AG04450 (cell line): ENCODE results near the gene FTSJ1. TPM values are rescaled to one million over a fixed set of nuclear protein-coding genes. Genes with fewer than 3 reads are reported as not detected.
"Not testable (repeated sequence)": the region's sequence is repeated elsewhere in the genome, so short reads cannot be mapped to it uniquely, and the experiment has no call there.

ENCODE experiments used
- CTCF ChIA-PET: fragments of 300-600, 350-600 bp; formaldehyde crosslinking; extraction: SDS; loops from one replicate; lab custom pipeline; 2022; ENCODE audit warnings: antibody characterized with exemption, inconsistent platforms; lab: Charles Lee
- POLR2A ChIA-PET: fragments of 350-600 bp; formaldehyde crosslinking; extraction: SDS; loops from one replicate; lab custom pipeline; 2021; ENCODE audit warnings: antibody characterized with exemption, inconsistent platforms; lab: Yijun Ruan, JAX
- DNase-seq: peaks from one replicate; pipeline ENCODE4 v3.0.0-alpha.2; 2011; ENCODE audit warnings: low read depth, low spot score
- H3K27ac ChIP-seq: one replicate; pipeline ENCODE4 v1.5.1; 2012; ENCODE audit warnings: low read depth, low read length, control low read depth
- H3K27me3 ChIP-seq: one replicate; pipeline ENCODE4 v1.6.0; 2012; ENCODE audit warnings: low read length; ENCODE audit not compliant: control insufficient read depth, insufficient read depth
- H3K4me3 ChIP-seq: 2 replicates; pipeline ENCODE4 v1.5.1; 2011; ENCODE audit warnings: mild to moderate bottlenecking, low read depth, low read length, control low read depth
- H3K9me3 ChIP-seq: 2 replicates; pipeline ENCODE4 v1.5.1; 2012; ENCODE audit warnings: low read length; ENCODE audit not compliant: control insufficient read depth, insufficient read depth
- polyA plus RNA-seq: library from polyadenylated mRNA; depleted of rRNA; stranded (reverse); fragments of >200 nt; gene quantifications from 2 replicates; pipeline ENCODE4 v1.2.3, GENCODE V29; 2011
- TF ChIP-seq, protein P1 (sequence below): IDR thresholded peaks from 2 replicates; pipeline ENCODE4 v1.5.1; 2011; ENCODE audit warnings: low read depth, low read length, control low read depth, inconsistent platforms

FTSJ1 gene
- polyA plus RNA-seq, 1 experiment: 19.7 TPM

DNA sequence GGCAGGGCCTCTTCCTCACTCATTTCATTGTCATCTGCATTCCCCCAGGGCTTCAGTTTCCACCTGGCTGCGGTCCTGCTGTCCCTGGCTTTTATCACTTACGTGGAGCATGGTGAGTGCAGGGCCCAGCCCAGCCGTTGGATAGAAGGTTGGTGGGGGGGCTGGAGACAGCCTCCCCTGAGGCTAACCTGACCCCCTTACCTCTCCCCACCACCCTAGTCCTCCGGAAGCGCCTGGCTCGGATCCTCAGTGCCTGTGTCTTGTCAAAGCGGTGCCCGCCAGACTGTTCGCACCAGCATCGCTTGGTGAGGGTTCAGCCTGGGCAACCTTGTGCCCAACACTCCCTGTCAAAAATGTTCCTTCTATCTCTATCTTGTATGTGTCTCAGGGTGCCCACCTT is 39.8 kb downstream of the FTSJ1 start:
- Histone ChIP-seq H3K4me3 (no peak overlapping the region), H3K9me3 (no peaks in the 10 kb centered on the region), H3K27me3 (no peaks in the 10 kb centered on the region), H3K27ac (no peak overlapping the region)
- TF ChIP-seq, protein P1, sequence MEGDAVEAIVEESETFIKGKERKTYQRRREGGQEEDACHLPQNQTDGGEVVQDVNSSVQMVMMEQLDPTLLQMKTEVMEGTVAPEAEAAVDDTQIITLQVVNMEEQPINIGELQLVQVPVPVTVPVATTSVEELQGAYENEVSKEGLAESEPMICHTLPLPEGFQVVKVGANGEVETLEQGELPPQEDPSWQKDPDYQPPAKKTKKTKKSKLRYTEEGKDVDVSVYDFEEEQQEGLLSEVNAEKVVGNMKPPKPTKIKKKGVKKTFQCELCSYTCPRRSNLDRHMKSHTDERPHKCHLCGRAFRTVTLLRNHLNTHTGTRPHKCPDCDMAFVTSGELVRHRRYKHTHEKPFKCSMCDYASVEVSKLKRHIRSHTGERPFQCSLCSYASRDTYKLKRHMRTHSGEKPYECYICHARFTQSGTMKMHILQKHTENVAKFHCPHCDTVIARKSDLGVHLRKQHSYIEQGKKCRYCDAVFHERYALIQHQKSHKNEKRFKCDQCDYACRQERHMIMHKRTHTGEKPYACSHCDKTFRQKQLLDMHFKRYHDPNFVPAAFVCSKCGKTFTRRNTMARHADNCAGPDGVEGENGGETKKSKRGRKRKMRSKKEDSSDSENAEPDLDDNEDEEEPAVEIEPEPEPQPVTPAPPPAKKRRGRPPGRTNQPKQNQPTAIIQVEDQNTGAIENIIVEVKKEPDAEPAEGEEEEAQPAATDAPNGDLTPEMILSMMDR: no peak
- POLR2A ChIA-PET: no interaction called here
- no peak for DNase-seq
- CTCF ChIA-PET: no interaction called here

DNA sequence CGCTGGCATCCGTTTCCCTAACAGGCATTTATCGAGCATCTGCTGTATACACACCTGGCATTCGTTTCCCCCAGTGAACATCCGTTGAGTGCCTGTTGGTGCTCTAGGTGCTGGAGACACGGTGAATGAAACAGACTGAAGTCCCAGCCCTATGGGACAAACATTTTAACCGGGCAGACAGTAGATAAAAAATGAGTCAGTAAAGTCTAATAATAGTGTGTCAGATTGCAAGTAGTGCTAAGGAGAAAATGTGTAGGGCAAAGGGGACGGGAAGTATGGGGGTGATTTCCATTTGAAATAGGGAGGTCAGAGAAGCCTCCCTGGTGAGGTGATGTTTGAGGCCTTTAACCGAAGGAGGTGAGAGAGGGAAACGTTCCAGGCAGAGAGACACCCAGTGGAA is 40.3 kb downstream of the FTSJ1 start:
- POLR2A ChIA-PET: no interaction called here
- CTCF ChIA-PET: no interaction called here
- H3K4me3 ChIP-seq: no peak overlapping the region
- TF ChIP-seq, protein P1: no peak
- no peak overlapping the region for H3K27ac ChIP-seq
- H3K27me3 ChIP-seq: no peaks in the 10 kb centered on the region
- DNase-seq: no peak
- no peaks in the 10 kb centered on the region for H3K9me3 ChIP-seq

DNA sequence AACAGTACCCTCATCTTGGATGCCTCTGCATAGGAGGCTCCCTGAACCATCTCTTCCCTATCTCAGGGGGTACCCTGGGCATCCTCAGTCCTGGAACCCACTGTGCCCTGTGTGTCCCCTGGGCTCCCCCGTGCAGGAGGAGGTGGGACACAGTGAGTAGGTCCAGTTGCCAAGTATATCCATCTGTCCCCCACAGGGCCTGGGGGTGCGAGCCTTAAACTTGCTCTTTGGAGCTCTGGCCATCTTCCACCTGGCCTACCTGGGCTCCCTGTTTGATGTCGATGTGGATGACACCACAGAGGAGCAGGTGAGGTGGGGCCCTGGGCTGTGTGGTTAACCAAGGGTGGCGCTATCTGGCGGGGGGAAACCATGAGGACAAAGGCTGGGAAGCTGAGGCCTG is 41.0 kb downstream of the FTSJ1 start:
- ChIA-PET POLR2A (no interaction called here), CTCF (no interaction called here)
- DNase-seq: no peak

DNA sequence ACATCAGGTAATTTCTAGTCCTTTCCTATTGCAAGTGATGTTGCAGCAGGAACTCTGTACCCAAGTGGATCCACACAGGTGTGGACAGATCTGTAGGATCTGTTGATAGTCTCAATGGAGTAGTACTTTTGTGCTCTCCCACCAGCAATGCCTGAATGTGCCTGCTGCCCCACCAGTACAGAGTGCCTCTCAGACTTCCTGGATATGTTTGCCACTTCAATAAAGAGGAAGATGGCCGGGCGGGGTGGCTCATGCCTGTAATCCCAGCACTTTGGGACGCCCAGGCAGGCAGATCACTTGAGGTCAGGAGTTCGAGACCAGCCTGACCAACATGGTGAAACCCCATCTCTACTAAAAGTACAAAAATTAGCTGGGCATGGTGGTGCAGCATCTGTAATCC is 43.5 kb downstream of the FTSJ1 start:
- H3K27me3 ChIP-seq, H3K27ac ChIP-seq, POLR2A ChIA-PET, DNase-seq, H3K9me3 ChIP-seq, H3K4me3 ChIP-seq, CTCF ChIA-PET: not testable (repeated sequence)

More for the DNA sequence above, 41.0 kb downstream of the FTSJ1 start:
- Histone ChIP-seq H3K27me3 (no peaks in the 10 kb centered on the region), H3K9me3 (no peaks in the 10 kb centered on the region), H3K4me3 (no peak overlapping the region), H3K27ac (no peak overlapping the region)
- TF ChIP-seq, protein P1: no peak

DNA sequence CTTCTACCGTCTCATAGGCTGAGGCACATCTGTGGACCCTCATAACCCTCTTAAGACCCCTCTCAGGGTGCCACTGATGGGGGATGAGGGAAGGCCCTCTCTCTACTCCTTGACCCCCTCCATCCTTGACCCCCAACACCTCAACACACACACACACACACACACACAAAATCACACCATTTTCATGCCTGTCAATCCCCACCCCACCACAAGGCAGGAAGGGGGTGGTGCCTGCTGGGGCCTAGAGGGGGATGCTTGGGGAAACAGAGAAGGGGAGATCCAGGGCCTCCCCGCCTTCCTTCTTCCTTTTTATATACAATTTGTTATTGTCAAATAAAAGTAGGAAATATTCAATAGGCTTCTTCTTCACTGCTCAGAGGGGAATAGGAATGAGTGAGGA is 44.5 kb downstream of the FTSJ1 start:
- no peak for DNase-seq
- POLR2A ChIA-PET: no interaction called here
- TF ChIP-seq, protein P1: no peak
- no peaks in the 10 kb centered on the region for H3K27me3 ChIP-seq
- H3K4me3 ChIP-seq: no peak overlapping the region
- H3K27ac ChIP-seq: no peak overlapping the region
- CTCF ChIA-PET: no interaction called here
- H3K9me3 ChIP-seq: no peaks in the 10 kb centered on the region

- H3K4me3 ChIP-seq: peak overlapping the region; percentile 72
- POLR2A ChIA-PET: no interaction called here
- no peak overlapping the region for H3K27ac ChIP-seq
- H3K27me3 ChIP-seq: no peaks in the 10 kb centered on the region
- CTCF ChIA-PET: no interaction called here
- no peak for DNase-seq
- TF ChIP-seq, protein P1: no peak
- no peaks in the 10 kb centered on the region for H3K9me3 ChIP-seq
Measured at GRCh38 chrX:48520976-48521352, 45.0 kb downstream of the FTSJ1 start.
